DMS 273 (cell line): Measurements from ENCODE around the gene UGGT2.
"Not testable (repeated sequence)": the region's sequence is repeated elsewhere in the genome, so short reads cannot be mapped to it uniquely, and the experiment has no call there.

Source experiments
- DNase-seq: peaks from one replicate; lab custom pipeline; 2025; ENCODE audit not compliant: unreplicated experiment; lab: John Stamatoyannopoulos, UW

The UGGT2 gene

GRCh38 chr13:96053003-96053703 lies at the start of gene UGGT2:
UGGT2 (minus strand) TSS chr13:96053401; CDS start chr13:96053312, 89 bp downstream.
- DNase-seq: peak; percentile 91

DNA sequence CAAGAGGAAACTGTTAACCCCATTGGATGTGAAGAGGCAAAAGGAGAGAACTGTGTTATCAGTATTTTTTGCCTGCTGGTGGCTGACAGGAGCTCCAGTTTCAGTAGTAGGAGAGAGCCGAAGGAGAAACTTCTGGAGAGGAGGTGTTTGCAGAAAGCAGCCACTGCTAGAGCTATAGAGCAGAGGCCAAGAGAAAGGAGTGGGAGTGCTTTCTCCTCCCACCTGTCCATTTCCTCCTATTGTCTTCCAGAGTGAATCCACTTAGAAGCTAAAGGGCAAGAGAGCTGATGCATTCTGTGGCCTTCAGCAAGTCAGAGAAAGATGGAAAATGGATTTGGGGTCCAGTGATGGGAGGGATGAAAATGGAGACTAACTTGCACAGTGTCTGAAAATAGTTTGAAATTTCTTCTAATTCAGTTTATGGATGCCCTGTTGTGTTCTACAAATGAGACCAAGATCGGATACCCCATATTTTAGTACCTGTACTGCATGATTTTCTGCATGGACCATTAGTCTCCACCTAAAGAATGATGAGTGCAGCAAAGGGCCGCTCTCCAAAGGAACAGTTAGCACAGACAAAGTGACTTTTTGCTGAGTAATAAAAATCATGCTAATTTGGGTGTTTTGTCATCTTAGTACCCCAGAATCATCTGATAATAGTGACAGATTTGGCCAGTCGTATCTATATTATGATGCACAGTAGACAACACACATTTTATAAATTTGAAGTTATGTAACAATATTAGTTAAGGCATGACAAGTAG lies 47.4 kb upstream of the UGGT2 start:
- DNase-seq: no peak

- no peak for DNase-seq
These were observed 40.2 kb upstream of the UGGT2 start for GRCh38 chr13:96093296-96094006.

DNA sequence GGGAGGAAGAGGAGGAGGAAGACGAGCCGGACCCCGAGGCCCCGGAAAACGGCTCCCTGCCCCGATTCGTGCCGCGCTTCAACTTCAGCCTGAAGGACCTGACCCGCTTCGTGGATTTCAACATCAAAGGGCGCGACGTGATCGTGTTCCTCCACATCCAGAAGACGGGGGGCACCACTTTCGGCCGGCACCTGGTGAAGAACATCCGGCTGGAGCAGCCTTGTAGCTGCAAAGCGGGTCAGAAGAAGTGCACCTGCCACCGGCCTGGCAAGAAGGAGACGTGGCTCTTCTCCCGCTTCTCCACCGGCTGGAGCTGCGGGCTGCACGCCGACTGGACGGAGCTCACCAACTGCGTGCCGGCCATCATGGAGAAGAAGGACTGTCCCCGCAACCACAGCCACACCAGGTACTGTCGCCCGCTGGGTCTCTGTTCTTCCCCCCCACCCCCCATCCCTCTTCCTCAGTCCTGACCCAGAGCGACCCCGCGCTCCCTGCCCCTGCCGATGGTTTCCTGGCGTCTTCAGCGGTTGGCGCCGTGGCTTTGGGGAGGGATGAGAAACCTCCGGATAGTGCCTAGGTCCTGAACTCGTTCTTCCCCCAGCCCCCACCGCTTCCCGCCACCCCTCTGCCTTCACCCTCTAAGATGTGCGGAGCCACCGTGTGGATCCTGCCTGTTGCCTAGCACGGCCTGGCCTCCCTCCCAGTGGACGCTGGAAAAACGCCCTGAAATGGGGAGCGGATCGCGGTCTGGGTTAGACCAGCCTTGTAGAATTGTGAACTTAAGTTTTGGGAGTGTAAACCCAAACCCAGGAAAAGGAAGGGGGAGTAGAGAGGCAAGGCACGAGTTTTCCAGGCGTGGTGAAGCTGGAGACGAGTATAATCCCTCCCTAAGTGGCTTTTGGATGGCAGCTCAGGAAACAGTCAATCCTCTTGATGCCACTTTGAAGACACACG lies 38.2 kb upstream of the UGGT2 start:
- DNase-seq: peak; percentile 77

DNA sequence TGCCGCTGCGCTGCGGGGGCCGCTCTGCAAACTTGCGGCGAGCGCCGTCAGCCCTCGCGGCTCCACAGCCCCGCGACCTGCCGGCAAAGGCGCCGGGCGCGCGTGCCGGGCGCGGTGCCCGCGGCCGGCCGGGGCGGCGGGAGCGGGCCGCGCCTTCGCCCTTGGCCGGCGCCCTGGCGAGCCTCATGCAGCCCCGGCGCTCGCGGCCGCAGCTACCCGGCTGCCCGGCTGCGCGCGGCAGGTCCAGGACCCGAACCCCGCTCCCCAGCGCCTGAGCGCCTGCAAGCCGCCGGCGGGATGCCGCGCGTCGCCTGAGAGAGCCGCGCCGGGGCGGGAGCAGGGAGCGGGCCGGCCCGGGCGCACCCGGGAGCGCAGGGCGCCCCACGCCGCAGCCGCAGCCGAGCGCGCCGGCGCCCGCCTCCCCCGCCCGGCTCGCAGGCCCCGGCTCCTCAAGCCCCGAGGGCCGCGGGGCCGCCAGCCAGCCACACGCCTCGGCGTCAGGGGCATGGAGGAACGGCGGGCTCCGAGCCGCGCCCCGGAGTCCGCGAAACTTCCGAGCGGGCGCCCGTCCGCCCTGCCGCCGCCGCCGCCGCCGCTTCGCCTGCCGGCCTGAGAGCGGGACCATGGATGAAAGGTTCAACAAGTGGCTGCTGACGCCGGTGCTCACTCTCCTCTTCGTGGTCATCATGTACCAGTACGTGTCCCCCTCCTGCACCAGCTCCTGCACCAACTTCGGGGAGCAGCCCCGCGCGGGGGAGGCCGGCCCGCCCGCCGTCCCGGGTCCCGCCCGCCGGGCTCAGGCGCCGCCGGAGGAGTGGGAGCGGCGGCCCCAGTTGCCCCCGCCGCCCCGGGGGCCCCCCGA lies 37.3 kb upstream of the UGGT2 start:
- DNase-seq: peak; percentile 82

- peak; percentile 85 for DNase-seq
These were observed 36.6 kb upstream of the UGGT2 start, which contains the start of gene HS6ST3 for GRCh38 chr13:96089749-96090239. HS6ST3 (plus strand) TSS chr13:96090107.

GRCh38 chr13:96089139-96089538 lies 35.9 kb upstream of the UGGT2 start:
- DNase-seq: no peak

DNA sequence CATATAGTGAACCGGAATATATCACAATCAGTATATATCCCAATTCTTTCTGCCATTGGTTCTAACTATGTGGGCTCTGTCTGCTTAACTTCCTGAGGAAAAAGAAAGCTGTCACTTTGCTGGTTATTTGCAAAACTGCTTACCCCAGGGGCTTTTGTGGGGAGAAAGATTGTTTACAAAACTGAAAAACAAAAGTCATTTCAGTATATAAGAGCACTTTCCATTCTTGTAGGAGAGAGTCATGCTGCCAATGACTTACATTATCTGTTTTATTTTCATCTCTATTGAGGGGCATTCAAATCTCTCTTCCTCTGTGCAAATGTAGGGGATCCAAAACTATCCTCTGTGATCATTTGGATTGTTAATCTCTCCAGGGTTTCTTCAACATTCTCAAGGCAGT lies 33.5 kb upstream of the UGGT2 start:
- no peak for DNase-seq

GRCh38 chr13:96082640-96083039 lies 29.4 kb upstream of the UGGT2 start:
- DNase-seq: no peak

- DNase-seq: no peak
These were observed 28.7 kb upstream of the UGGT2 start for GRCh38 chr13:96081888-96082287.

DNA sequence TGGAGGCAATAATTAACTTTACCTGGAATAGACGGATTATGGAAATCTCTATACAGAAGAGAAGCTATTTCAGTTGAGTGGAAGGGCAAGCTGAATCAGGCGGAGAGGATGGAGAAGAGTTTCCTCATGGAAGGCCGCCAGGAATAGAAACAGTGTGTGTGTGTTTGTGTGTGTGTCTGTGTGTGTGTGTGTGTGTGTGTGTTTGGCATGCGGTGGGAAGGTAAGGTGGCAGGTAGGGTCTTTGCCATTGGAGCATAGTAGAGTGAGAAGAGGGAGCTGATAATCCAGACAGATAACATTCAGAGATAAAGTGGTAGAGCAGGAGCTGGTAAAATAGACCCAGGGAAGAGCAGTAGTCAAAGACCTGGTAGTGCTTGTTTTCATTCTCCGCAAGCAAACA lies 27.5 kb upstream of the UGGT2 start:
- no peak for DNase-seq

DNA sequence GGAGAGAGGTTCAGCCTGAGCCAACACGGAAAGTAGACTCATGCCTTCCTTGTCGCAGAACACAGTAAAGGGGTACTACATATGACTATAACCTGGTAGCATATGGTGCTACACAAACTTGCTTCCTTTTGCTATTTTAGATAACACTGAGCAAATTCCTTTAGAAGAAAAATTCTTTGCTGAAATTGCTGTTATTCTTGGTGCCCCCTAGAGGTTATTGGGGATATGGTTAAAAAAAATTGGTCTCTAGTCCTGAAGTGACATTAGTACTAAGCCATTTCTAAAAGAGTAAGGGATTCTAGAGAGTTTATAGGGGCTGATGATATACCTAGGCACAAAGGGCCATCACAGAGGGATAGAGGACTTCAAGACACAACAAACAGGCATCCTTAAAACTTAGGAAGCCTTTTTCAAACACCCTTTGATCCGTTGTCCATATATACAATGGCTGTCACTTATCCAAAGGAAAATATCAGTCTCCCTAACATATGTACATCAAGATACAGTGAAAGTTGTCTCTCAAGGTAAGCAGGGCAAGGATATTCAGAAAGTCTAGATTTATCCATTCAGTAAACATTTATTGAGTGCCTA lies 22.8 kb upstream of the UGGT2 start:
- DNase-seq: peak; percentile 30

DNA sequence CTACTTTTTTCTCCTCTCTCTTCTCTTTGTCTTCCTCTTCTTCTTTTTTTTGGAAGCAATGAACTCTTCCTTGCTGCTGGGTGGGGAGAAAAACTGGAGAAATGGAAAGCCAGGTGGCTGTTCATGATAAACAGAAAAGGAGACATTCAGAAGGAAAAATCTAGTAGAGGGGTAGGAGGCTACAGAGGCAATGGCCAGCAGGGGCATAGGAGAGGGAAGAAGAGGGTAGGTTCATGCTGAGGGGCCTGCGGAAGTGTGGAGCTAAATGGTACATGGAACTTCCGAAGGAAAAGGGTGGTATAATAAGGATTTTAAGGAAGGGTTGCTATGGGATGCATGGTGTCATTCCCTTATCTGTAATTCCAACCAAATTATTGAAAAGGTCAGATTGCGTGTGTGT lies 19.2 kb upstream of the UGGT2 start:
- peak; percentile 9 for DNase-seq

DNA sequence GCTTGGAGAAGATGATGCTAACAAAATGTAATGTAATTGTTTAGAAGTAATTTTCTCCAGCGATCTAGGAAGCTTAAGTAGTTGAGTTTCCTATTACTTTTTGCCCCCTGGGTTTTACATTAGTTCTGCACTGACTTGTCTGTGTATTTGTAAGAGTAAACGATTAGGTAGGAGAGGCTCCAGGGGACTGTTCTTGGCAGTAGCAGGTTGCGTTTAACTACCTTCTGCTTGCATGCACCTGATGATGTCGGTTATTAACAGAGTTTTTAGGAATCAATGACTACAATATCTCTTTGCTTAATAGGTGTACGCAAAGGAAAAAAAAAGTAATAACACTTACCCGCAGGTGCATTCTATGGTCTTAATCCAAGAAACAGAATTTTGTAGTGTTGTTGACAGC lies 18.3 kb upstream of the UGGT2 start:
- DNase-seq: peak; percentile 18

GRCh38 chr13:96068729-96069128 lies 15.5 kb upstream of the UGGT2 start:
- DNase-seq: no peak

DNA sequence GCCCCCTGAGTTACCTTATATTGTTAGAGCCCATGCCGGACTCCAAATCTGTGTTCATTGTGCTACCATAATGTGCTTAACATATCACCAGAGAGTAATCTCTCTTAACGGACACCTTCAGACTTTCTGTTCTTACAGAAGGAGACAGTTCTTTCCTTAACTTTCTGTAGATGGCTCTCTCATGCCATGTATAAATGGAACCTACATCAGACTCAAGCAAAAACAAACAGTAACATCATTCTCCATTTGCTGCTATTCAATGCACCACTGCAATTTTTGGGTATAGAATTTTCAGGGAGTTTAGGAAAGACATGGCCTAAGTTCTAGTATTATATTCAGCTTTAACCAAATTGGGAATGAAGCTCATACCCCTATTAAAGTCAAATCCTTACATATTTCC lies 12.6 kb upstream of the UGGT2 start:
- no peak for DNase-seq

DNA sequence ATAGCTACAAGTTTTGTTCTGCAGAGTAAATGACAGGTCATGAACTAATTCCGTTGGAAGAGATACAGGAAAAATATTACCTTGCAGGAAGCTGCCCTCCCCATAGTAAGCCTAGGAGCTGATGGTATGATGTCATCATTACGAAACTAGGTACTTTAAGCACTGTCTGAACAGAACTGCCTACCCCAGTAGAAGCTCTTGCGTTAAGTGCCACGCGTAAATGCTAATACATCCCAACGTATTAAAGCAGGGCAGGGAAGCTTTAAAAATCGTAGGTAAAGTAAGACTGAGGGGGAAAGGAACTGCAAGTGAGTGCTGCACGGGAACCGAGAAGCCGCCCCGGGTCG lies 572 bp downstream of the UGGT2 start:
- DNase-seq: peak; percentile 66

DNA sequence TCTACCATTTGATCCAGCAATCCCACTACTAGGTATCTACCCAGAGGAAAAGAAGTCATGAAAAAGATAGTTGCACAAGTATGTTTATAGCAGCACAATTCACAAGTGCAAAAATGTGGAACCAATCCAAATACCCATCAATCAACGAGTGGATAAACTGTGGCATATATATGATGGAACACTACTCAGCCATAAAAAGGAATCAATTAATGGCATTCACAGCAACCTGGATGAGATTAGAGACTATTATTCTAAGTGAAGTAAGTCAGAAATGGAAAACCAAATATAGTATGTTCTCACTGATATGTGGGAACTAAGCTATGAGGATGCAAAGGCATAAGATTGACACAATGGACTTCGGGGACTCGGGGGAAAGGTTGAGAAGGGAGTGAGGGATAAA lies 1.3 kb downstream of the UGGT2 start:
- not testable (repeated sequence) for DNase-seq

GRCh38 chr13:96051491-96051890 lies 1.7 kb downstream of the UGGT2 start:
- DNase-seq: not testable (repeated sequence)
